ENCODE results near the gene NNMT. TPM values are rescaled to one million over a fixed set of nuclear protein-coding genes. Genes with fewer than 3 reads are reported as not detected.

NNMT gene
- total and polyA plus RNA-seq, 9 of the 15 experiments (the other 6 are each of a cell fraction or from before 2014, with no cell fraction given): 6.1 to 15.0 (median 11.2) TPM

DNA sequence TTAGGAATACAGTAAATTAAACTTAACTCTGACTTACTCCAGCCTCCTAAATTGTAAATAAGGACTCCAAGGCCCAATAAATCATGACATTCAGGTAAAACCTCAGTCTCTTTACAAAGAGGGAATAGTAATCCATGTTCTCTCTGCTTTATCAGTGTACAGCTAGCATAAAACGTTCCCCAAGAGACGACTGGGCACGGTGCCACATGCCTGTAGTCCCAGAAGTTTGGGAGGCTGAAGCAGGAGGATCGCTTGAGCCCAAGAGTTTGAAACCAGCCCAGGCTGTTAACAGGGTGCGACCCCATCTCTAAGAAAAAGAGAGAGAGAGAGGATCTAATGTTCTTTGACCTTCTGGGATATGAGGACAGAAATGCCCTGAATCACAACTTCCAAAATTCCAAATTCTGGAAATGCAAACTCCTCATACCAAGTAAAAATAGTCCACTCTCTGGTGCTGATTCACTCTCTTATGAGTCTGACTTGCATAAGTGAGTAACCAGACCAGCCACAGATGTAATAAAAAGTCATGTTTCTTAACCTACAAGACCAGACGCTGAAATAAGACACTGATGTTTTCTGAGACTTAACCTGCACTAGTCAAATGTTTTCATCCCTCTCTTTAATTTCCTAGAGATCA, 25.5 kb downstream of the NNMT start:
- Histone ChIP-seq H4K20me1 (replicated peaks; ENCODE audit: control insufficient read depth, insufficient read depth, low read length) (no peaks in the 10 kb centered on the region), H3K9ac (ENCODE audit: insufficient read depth in 1 of 2, low read depth in 2 of 2, low read length in 2 of 2) (no peak overlapping the region), H3K4me2 (ENCODE audit: insufficient read depth, low read length) (no peak overlapping the region), H3K27me3 (ENCODE audit: control insufficient read depth in 2 of 2, insufficient read depth in 2 of 2, low read length in 2 of 2) (no peaks in the 10 kb centered on the region), H3K79me2 (ENCODE audit: control insufficient read depth, insufficient read depth, low read length) (no peaks in the 10 kb centered on the region), H3K4me1 (replicated peaks in 1 of 2; ENCODE audit: control insufficient read depth in 2 of 2, insufficient read depth in 2 of 2, low read length in 2 of 2) (peaks cover 0 to 4% of the 10 kb centered on the region in 2 experiments; a peak in 2 of 5 replicates), H2AFZ (ENCODE audit: low read depth, low read length) (peak overlapping the region; percentile 0; the same call in 1 of the 2 replicates), H3K4me3 (no peak overlapping the region), H3K9me1 (ENCODE audit: control insufficient read depth, insufficient read depth, low read length) (no peaks in the 10 kb centered on the region), H3K27ac (ENCODE audit: extremely low read depth, low read depth, low read length) (no peak overlapping the region), H3K36me3 (ENCODE audit: control insufficient read depth, insufficient read depth, low read length) (no peaks in the 10 kb centered on the region), H3K9me3 (replicated peaks; ENCODE audit: control insufficient read depth, insufficient read depth, low read depth, low read length) (no peaks in the 10 kb centered on the region)
- TF ChIP-seq NFIC (IDR thresholded peaks at IDR 0.05): peak; percentile 18; the same call in 1 of the 2 replicates
- TF ChIP-seq SAP30 (IDR thresholded peaks at IDR 0.05; ENCODE audit: borderline replicate concordance, insufficient read depth, low read depth, low read length, poor library complexity, severe bottlenecking): no peak
- no peak for TF ChIP-seq FOXA1 (IDR thresholded peaks at IDR 0.05; ENCODE audit: borderline replicate concordance)
- no peak for TF ChIP-seq TAL1 (IDR thresholded peaks at IDR 0.05)
- TF ChIP-seq, protein P1, sequence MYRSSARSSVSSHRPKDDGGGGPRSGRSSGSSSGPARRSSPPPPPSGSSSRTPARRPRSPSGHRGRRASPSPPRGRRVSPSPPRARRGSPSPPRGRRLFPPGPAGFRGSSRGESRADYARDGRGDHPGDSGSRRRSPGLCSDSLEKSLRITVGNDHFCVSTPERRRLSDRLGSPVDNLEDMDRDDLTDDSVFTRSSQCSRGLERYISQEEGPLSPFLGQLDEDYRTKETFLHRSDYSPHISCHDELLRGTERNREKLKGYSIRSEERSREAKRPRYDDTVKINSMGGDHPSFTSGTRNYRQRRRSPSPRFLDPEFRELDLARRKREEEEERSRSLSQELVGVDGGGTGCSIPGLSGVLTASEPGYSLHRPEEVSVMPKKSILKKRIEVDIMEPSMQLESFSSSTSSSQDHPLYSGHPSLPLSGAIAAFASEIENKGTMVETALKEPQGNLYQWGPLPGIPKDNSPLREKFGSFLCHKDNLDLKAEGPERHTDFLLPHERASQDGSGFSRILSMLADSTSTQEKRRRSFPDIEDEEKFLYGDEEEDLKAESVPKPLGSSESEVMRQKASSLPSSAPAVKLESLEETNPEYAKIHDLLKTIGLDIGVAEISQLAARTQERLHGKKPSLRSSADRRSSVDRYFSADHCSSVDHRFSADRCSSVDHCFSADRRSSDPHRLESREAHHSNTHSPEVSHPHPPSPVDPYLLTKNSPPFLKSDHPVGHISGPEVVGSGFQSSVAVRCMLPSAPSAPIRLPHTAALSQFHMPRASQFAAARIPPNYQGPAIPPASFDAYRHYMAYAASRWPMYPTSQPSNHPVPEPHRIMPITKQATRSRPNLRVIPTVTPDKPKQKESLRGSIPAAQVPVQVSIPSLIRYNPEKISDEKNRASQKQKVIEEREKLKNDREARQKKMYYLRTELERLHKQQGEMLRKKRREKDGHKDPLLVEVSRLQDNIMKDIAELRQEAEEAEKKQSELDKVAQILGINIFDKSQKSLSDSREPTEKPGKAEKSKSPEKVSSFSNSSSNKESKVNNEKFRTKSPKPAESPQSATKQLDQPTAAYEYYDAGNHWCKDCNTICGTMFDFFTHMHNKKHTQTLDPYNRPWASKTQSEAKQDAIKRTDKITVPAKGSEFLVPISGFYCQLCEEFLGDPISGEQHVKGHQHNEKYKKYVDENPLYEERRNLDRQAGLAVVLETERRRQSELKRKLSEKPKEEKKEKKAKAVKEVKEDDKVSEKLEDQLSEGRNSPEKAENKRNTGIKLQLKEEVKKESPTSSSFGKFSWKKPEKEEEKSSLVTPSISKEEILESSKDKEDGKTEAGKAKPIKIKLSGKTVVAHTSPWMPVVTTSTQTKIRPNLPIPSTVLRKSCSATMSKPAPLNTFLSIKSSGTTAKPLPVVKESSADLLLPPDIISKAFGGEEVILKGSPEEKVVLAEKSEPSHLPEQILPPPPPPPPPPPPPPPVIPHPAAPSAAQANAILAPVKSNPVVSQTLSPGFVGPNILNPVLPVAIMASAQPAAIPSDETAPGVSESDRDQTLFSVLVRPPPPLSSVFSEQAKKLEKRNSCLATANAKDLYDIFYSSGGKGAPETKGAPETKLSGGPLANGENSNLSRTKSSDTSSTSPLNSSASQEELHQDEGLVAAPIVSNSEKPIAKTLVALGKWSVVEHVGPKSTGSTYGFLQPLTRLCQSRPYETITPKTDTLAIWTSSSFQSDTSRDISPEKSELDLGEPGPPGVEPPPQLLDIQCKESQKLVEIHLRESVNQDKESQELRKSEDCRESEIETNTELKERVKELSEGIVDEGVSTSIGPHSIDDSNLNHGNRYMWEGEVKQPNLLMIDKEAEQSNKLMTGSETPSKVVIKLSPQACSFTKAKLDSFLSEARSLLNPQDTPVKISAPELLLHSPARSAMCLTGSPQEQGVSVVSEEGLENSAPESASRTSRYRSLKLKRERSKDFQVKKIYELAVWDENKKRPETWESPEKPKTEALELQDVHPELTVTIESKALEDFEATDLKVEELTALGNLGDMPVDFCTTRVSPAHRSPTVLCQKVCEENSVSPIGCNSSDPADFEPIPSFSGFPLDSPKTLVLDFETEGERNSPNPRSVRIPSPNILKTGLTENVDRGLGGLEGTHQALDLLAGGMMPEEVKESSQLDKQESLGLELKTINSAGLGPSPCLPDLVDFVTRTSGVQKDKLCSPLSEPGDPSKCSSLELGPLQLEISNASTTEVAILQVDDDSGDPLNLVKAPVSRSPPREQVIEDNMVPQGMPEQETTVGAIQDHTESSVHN (IDR thresholded peaks at IDR 0.05; ENCODE audit: borderline replicate concordance in 1 of 2, low read depth in 1 of 2): no peak
- whole genome bisulfite sequencing (ENCODE audit: insufficient coverage, low coverage, missing lambda C conversion rate): 7% methylated on average over 6 of the region's 6 CpGs
- no peak for ATAC-seq
- POLR2A ChIA-PET: interaction anchor here (1.4 kb wide), 1 partner anchor 10 kb away, joined by 4 read pairs; no protein-coding TSS in a partner anchor
- CTCF ChIA-PET (ENCODE audit: low intra/inter-chr PET ratio): no interaction called here
- in situ Hi-C loops (cut with MboI): no loop called here
- intact Hi-C loops (cut with micrococcal nuclease): no loop called here
- FAIRE-seq: no peak
- no peak for DNase-seq (ENCODE audit: extremely low read depth in 1 of 4, low spot score in 3 of 4)
- no TSS peak for BruUV-seq (replicated peaks)

All from K562 (cell line).